GM18867 (cell line): ENCODE results near the gene DLG4.
"Not testable (repeated sequence)": the region's sequence is repeated elsewhere in the genome, so short reads cannot be mapped to it uniquely, and the experiment has no call there.

Experiments used
- ATAC-seq: cut with Tn5 transposase; IDR thresholded peaks from one replicate; pipeline ENCODE4 v1.9.1; 2021; ENCODE audit warnings: mild to moderate bottlenecking, moderate library complexity; ENCODE audit not compliant: unreplicated experiment

Gene DLG4

DNA sequence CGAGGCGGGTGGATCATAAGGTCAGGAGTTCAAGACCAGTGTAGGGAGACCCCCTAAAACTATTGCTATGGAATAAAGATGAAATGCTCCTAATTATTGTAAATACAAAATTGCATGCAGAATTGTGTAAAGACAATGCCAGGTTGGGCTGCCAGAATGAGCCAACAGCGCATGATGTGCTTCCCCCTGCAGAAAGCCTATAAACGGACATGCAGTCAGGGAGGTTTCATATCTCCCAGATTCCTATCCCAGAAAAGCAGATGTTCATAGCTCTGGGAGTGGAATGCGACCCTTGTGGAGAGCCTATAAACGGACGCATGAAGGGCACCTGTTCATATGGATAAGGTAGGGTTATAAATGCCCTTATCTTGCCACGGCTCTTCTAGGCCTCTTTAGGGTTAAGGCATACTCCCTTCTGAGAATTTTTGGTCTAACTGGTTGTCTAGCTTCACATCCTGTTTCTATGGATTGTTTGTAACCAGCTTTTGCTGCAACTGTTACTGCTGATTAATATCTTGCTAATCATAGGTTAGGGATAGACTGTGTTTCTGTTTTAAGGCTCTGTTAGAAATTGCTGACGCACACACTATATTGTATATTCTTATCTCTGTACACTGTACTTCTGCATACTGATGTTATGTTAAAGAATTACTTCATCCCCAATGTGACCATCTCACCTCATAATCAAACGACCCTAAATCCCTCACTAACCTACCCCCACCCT, 50.6 kb downstream of the DLG4 start:
- ATAC-seq, result not testable (repeated sequence)

DNA sequence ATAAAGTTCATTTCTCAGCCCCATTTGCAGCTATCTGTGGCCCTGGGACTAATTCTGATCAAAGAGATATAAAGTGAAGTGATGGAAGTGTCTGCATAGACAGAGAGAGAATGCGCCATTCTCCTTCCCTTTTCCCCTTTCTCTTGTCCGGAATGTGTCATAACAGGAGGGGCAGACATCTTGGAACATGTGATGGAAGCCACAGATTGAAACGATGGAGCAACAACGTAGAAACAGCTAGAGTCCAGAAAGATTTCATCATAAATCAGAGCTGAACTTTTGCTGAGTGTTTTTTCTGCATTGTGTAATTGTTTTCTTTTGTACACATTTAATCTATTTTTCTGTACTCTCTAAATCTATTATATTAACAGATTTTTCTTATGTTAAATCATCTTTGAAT, 51.8 kb downstream of the DLG4 start:
- no peak for ATAC-seq

DNA sequence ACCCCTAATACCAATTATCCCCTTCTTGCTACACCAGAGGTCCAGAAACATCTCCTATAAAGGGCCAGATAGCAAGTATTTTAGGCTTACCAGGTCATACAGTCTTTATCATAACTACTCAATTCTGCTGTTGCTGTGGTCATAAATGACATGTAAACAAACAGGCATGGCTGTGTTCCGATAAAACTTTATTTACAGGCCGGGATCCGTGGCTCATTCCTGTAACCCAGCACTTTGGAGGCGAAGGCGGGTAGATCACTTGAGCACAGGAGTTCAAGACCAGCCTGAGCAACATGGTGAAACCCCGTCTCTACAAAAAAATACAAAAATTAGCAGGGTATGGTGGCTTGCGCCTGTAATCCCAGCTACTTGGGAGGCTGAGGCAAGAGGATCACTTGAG, 52.8 kb downstream of the DLG4 start:
- no peak for ATAC-seq

DNA sequence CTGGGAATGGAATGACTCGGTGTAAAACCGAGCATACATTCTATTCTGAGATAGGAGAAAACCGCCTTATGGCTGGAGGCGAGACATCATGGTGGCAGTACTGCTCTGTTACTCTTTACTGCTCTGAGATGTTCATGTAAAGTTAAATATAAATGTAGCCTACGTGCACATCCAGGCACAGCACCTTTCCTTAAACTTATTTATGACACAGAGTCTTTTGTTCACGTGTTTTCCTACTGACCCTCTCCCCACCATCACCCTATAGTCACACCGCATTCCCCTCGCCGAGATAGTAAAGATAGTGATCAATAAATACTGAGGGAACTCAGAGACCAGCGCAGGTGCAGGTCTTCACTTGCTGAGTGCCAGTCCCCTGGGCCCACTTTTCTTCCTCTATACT, 60.1 kb downstream of the DLG4 start:
- not testable (repeated sequence) for ATAC-seq

DNA sequence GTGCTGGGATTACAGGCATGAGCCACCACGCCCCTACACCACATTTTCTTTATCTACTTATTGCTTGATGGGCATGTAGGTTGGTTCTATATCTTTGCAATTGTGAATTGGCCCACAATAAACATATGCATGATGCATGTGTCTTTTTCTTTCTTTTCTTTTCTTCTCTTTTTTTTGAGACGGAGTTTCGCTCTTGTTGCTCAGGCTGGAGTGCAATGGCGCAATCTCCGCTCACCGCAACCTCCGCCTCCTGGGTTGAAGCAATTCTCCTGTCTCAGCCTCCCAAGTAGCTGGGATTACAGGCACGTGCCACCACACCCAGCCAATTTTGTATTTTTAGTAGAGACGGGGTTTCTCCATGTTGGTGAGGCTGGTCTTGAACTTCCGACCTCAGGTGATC, 61.2 kb downstream of the DLG4 start:
- ATAC-seq, result not testable (repeated sequence)

DNA sequence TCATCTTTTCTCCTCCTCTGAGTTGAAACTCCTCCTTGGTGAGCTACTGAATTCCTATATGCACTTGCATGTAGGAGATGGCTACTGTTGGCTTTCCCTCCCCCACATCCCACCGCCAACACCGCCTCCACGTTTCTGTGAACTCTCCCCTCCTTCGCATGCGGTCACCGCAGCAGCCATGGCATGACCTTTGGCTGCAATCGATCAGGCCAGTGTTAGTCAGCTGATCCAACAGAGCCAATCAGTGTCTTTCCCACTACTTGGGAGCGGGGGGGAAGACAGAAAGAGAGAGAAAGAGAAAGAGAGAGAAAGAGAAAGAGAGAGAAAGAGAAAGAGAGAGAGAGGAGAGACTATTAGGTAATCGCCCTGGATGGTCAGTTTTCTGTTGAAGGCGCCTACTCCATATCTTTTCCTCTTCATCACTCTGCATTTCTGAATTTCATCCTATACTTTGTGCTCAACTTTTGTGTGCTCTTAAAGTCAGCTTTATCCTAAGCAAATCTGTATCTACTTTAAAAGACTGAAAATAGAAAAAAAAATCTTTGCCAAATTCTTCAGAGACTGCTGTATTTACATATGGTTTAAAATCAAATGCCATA, 63.2 kb downstream of the DLG4 start:
- no peak for ATAC-seq

DNA sequence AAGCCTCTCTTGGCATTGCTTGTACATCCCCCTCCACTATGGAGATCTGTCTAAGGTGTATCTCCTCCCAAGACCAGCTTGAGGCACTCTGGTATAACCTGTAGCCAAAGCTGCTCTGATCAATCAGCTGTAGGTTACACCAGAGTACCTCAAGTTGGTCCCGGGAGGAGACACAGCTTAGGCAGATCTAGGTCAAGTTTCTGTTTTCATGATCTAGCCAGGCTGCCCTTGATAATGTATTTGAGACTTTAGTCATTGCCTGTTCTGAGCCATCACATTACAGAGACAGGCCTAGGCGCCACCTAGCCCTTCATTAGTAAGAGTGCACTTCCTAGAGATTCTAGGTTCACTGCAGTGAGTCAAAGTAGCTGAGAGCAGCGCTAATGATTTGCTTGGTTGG, 71.9 kb downstream of the DLG4 start:
- ATAC-seq, result no peak

DNA sequence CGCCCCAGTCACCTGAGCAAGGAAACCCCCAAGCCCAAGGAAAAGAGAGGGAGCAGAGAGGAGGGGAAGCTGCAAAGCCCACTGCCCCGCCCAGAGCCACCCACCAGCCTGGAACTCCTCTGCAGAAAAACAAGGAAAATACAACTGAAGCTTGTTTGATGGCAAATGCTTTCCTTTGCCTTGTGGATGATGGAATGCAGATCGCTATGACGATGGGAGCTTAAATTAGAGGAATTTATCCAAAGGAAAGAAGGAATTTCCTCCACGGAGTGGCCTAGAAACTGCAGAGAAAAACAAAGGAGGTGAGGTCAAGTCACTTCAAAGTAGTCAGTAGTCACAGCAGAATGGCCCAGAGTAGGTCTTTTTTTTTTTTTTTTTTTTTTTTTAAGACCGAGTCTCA, 73.5 kb downstream of the DLG4 start:
- ATAC-seq, result no peak

DNA sequence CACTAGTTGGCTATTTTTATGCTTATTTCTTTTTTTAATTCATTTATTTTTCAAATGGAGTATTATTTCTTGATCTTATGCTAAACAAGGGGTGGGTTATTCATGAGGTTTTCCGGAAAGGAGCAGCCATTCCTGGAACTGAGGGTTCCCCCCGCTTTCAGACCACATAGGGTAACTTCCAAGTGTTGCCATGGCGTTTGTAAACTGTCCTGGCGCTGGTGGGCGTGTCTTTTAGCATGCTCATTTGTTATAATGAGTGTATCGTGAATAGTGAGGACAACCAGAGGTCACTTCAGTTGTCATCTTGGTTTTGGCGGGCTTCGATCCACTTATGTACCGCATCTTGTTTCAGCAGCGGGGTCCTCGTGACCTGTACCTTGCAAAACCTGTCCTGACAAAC, 75.4 kb downstream of the DLG4 start:
- no peak for ATAC-seq

DNA sequence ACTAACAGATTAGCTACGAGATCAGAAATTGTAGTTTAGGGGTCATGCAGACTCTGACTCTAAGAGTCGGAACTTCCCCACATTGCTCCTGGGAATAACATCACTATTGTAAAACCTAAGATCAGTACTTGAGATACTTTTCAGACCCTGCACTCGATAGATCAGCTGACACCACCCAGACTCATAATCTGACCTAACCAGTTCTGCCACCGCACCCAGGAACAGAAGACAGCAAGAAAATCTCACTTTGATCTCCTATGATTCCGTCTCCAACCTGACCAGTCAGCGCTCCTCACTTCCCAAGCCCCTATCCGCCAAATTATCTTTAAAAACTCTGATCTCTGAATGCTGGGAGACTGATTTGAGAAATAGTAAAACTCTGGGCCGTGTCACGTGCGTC, 77.8 kb downstream of the DLG4 start:
- no peak for ATAC-seq

DNA sequence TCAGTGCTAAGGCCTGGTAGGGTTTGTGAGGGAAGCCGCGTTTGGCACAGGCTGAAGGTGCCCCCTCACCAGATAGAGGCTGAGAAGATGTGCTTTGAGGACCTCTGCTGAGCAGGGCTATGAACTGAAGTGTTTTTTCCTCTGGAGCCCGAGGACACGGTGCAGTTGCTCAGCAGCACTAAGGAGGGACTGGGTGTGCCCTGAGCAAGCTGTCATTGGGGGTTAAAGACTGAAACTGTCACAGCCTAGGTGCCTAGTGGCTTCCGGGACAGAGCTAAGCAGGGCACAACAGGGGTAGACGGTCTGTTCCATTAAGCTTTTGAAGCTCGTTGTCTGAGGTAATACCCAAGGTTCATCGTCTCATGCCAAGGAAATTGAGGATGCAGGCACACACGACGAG, 80.2 kb downstream of the DLG4 start:
- no peak for ATAC-seq

DNA sequence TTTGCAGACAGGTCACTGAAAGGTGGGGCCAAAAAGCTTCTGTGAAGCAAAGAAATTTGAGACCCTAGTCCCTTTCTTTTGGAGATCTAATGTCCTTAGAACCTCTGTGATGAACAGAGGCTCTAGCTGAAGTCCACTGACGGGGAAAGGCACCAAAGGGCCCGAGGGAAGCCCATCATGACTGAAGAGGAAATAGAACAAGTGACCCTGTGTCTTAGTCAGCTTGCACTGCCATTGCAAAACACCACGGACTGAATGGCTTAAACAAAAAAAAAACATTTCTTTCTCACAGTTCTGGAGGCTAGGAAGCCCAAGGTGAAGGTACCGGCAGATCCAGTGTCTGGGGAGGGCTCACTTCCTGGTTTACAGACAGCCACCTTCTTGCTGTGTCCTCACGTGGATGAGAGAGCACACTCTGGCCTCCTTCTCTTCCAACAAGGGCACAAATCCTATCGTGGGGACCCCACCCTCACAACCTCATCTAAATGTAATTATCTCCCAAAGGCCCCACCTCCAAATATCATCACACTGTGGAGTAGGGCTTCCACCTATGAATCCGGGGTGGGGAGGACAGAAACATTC, 80.7 kb downstream of the DLG4 start:
- no peak for ATAC-seq

DNA sequence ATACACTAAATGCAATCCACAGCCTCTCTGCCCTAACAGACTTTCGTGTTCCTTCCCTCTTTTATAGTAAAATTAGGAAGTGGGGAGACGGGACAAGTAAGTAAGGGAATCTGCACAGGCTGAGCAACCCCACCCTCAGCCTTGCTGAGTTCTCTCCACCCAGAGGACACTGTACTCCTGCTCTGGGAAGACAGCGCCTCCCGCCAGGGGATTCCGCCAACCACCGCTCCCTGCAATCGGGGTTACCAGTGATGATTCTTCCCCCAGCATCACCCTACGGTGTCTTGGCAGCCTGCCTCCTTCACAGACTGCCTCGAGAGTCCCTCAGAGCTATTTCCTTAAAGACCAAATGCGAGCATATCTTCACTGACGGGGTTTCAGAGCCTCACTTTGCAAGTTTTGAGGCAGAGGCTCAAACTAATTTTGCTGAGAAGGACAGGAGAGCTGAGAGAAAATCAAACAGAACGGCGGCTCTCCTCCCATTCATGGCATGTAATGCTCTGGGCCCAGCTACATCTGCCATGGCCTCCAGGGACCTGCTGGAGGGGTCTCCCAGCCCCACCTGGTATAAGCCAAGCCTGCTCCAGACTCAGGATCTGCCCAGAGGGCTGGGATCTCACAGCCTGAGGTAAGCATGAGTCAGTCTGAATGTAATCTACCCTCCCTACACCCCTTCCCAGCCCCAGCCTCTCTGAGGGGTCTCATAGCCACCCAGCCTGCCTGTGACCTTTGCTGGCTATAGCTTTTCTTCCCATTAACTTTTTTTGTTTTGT, 82.3 kb downstream of the DLG4 start:
- ATAC-seq, result no peak
